ENCODE results near the gene PTK7.

- TF ChIP-seq CTCF (IDR thresholded peaks at IDR 0.05) (no peak), NR2C2 (CRISPR knock-in tag; IDR thresholded peaks at IDR 0.05) (no peak)
Measured at GRCh38 chr6:43055966-43056365, 20.1 kb upstream of the PTK7 start.

Data from WTC11 (cell line).